ENCODE data around the gene ADM2.
A peak's percentile ranks its signal among the peaks of the same experiment; 100 is the strongest.

ADM2 gene

GRCh38 chr22:50474710-50475651 lies 6.4 kb upstream of the ADM2 start, which contains the start of gene SBF1:
SBF1 (minus strand) TSS chr22:50475035; CDS start chr22:50474840, 195 bp downstream.
- DNase-seq (ENCODE audit: low read depth), result peak; percentile 52
- no peak for TF ChIP-seq CTCF (conservative IDR thresholded peaks at IDR 0.05; ENCODE audit: low read depth, low read length)
- peak within 1 kb of the TSS; percentile 63 for H3K4me3 ChIP-seq (ENCODE audit: low read length)

- TF ChIP-seq CTCF (conservative IDR thresholded peaks at IDR 0.05; ENCODE audit: low read depth, low read length), result no peak
- no peak for DNase-seq (ENCODE audit: low read depth)
- H3K4me3 ChIP-seq (ENCODE audit: low read length), result no peak overlapping the region
Measured at GRCh38 chr22:50475652-50476002, 5.7 kb upstream of the ADM2 start.

- TF ChIP-seq CTCF (conservative IDR thresholded peaks at IDR 0.05; ENCODE audit: low read depth, low read length), result no peak
- no peak overlapping the region for H3K4me3 ChIP-seq (ENCODE audit: low read length)
- DNase-seq (ENCODE audit: low read depth), result no peak
Measured at GRCh38 chr22:50476868-50477267, 4.5 kb upstream of the ADM2 start.

GRCh38 chr22:50477923-50478322 lies 3.4 kb upstream of the ADM2 start:
- DNase-seq (ENCODE audit: low read depth), result no peak
- no peak for TF ChIP-seq CTCF (conservative IDR thresholded peaks at IDR 0.05; ENCODE audit: low read depth, low read length)
- H3K4me3 ChIP-seq (ENCODE audit: low read length), result no peak overlapping the region

GRCh38 chr22:50479721-50480120 lies 1.6 kb upstream of the ADM2 start:
- no peak for TF ChIP-seq CTCF (conservative IDR thresholded peaks at IDR 0.05; ENCODE audit: low read depth, low read length)
- no peak for DNase-seq (ENCODE audit: low read depth)
- no peak overlapping the region for H3K4me3 ChIP-seq (ENCODE audit: low read length)

GRCh38 chr22:50481045-50481439 lies 301 bp upstream of the ADM2 start:
- H3K4me3 ChIP-seq (ENCODE audit: low read length), result no peak overlapping the region

More at GRCh38 chr22:50481045-50481439, 301 bp upstream of the ADM2 start:
- no peak for TF ChIP-seq CTCF (conservative IDR thresholded peaks at IDR 0.05; ENCODE audit: low read depth, low read length)
- DNase-seq (ENCODE audit: low read depth), result no peak

Data from retinal pigment epithelial cell (primary cell).